Adrenal gland (tissue), 5 donors: ENCODE results near the gene ALKBH5.

Experiments used
- POLR2A ChIP-seq, 2 donors: fragments of 450-650 bp; IDR thresholded peaks; one replicate each; pipeline ENCODE4 v1.6.1; 2017; ENCODE audit warnings: antibody characterized with exemption in 2 of 2, mild to moderate bottlenecking in 2 of 2, moderate library complexity in 1 of 2
- TF ChIP-seq, protein P1 (sequence below), 6 experiments: fragments of 450-650 bp in 4 of 6; fragments of 200-600 bp in 2 of 6; sonication (generic) in 1 of 6; IDR thresholded peaks; 1 replicate in 5 of 6; 2 replicates in 1 of 6; pipeline versions ENCODE4 v1.5.1 to v1.8.0; 2016 to 2021; ENCODE audit warnings: antibody characterized with exemption in 6 of 6, mild to moderate bottlenecking in 2 of 6, moderate library complexity in 1 of 6
- donor health status: DM: no; HTN: no; CAD: no.

DNA sequence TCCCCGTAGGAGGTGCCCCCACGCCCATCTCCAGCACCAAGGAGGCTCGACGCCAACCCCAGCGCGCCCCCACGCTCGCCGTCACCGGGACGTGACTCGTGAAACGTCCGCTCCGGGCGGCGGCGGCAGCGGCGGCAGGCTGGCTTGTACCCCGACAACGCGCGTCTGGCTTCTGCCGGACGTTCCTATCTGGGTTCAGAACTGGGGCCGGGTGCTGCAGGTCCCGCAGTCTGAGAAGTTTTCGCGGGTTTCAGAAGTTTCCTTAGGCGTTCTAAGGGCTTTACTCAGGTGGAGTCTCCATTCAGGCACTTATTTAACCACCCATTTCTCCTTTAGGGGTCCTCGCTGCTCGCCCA is 672 bp upstream of the ALKBH5 start:
- TF ChIP-seq, protein P1, sequence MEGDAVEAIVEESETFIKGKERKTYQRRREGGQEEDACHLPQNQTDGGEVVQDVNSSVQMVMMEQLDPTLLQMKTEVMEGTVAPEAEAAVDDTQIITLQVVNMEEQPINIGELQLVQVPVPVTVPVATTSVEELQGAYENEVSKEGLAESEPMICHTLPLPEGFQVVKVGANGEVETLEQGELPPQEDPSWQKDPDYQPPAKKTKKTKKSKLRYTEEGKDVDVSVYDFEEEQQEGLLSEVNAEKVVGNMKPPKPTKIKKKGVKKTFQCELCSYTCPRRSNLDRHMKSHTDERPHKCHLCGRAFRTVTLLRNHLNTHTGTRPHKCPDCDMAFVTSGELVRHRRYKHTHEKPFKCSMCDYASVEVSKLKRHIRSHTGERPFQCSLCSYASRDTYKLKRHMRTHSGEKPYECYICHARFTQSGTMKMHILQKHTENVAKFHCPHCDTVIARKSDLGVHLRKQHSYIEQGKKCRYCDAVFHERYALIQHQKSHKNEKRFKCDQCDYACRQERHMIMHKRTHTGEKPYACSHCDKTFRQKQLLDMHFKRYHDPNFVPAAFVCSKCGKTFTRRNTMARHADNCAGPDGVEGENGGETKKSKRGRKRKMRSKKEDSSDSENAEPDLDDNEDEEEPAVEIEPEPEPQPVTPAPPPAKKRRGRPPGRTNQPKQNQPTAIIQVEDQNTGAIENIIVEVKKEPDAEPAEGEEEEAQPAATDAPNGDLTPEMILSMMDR (IDR thresholded peaks at IDR 0.05), result no peak
- TF ChIP-seq POLR2A (IDR thresholded peaks at IDR 0.05), result no peak
